Prostate gland (tissue), 2 donors: ENCODE measurements around the gene KCNK4.

Experiments
- POLR2AphosphoS5 ChIP-seq: sonication (generic); formaldehyde crosslinking; IDR thresholded peaks from one replicate; pipeline ENCODE4 v1.6.1; 2017; ENCODE audit warnings: antibody characterized with exemption
- TF ChIP-seq, protein P1 (sequence below), 4 experiments: fragments of 200-600 bp in 2 of 4; fragments of 450-650 bp in 2 of 4; sonication (generic) in 2 of 4; IDR thresholded peaks; 1 replicate in 3 of 4; 2 replicates in 1 of 4; pipeline ENCODE4 v1.5.1; 2016 to 2019; ENCODE audit warnings: antibody characterized with exemption in 4 of 4, mild to moderate bottlenecking in 2 of 4, moderate library complexity in 2 of 4

DNA sequence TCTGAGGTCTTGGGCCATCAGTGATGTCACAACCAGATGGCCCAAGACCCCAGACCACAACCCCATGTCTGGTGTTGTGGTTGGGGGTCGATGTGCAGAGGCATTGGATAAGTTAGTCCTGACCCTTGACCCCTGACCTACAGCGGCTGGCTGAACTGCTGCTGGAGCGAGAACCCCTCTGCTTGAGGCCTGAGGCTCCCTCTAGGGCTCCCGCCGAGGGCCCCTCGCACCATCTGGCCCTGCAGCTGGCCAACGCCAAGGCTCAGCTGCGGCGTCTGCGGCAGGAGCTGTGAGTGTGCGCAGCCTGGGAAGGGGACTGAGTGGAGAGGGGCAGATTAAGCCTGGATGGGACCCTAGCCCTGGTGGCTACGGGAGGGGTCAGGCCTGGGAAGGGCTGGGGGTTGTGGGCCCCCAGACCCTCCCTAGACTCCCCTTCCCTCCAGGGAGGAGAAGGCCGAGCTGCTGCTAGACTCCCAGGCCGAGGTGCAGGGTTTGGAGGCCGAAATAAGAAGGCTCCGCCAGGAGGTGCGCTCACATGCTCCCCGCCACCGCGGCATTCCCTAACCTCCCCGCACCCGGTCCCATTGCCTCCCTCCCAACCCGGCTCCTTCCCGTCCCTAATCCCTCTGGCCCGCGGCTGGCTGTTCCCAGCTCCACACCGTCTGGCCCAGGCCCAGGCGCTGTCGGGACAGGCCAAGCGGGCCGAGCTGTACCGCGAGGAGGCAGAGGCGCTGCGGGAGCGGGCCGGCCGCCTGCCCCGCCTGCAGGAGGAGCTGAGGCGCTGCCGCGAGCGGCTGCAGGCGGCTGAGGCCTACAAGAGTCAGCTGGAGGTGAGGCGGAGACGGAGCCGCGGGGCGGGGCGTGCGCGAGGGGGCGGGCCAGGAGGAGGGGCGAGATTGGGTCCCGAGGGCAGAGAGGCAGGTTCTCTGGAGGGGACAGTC, 51.0 kb downstream of the KCNK4 start:
- TF ChIP-seq, protein P1, sequence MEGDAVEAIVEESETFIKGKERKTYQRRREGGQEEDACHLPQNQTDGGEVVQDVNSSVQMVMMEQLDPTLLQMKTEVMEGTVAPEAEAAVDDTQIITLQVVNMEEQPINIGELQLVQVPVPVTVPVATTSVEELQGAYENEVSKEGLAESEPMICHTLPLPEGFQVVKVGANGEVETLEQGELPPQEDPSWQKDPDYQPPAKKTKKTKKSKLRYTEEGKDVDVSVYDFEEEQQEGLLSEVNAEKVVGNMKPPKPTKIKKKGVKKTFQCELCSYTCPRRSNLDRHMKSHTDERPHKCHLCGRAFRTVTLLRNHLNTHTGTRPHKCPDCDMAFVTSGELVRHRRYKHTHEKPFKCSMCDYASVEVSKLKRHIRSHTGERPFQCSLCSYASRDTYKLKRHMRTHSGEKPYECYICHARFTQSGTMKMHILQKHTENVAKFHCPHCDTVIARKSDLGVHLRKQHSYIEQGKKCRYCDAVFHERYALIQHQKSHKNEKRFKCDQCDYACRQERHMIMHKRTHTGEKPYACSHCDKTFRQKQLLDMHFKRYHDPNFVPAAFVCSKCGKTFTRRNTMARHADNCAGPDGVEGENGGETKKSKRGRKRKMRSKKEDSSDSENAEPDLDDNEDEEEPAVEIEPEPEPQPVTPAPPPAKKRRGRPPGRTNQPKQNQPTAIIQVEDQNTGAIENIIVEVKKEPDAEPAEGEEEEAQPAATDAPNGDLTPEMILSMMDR (IDR thresholded peaks at IDR 0.05): peak; percentile 24 to 90 (median 66)
- peak; percentile 70 for TF ChIP-seq POLR2AphosphoS5
